NCI-H345 (cell line): ENCODE data around the gene EYS.

ENCODE experiments used
- DNase-seq: peaks from one replicate; lab custom pipeline; 2025; lab: John Stamatoyannopoulos, UW

EYS gene

GRCh38 chr6:64955435-64955848, 751.6 kb downstream of the EYS start:
- DNase-seq, result no peak

- no peak for DNase-seq
Measured at GRCh38 chr6:64949257-64949656, 757.8 kb downstream of the EYS start.

GRCh38 chr6:64948261-64948660, 758.8 kb downstream of the EYS start:
- DNase-seq, result no peak

- DNase-seq, result no peak
Measured at GRCh38 chr6:64945450-64945849, 761.6 kb downstream of the EYS start.

GRCh38 chr6:64932486-64932885, 774.5 kb downstream of the EYS start:
- DNase-seq, result no peak

GRCh38 chr6:64930681-64931080, 776.3 kb downstream of the EYS start:
- no peak for DNase-seq

- no peak for DNase-seq
Measured at GRCh38 chr6:64926051-64926450, 781.0 kb downstream of the EYS start.

- DNase-seq, result no peak
Measured at GRCh38 chr6:64920257-64920656, 786.8 kb downstream of the EYS start.

- no peak for DNase-seq
Measured at GRCh38 chr6:64914124-64914523, 792.9 kb downstream of the EYS start.

- no peak for DNase-seq
Measured at GRCh38 chr6:64912966-64913365, 794.1 kb downstream of the EYS start.

- DNase-seq, result no peak
Measured at GRCh38 chr6:64908104-64908503, 798.9 kb downstream of the EYS start.

- no peak for DNase-seq
Measured at GRCh38 chr6:64904616-64905015, 802.4 kb downstream of the EYS start.

GRCh38 chr6:64902596-64902995, 804.4 kb downstream of the EYS start:
- DNase-seq, result no peak

GRCh38 chr6:64896939-64897338, 810.1 kb downstream of the EYS start:
- DNase-seq, result no peak

GRCh38 chr6:64895945-64896344, 811.1 kb downstream of the EYS start:
- DNase-seq, result no peak

- DNase-seq, result no peak
Measured at GRCh38 chr6:64890609-64891008, 816.4 kb downstream of the EYS start.

- DNase-seq, result no peak
Measured at GRCh38 chr6:64889144-64889543, 817.9 kb downstream of the EYS start.

GRCh38 chr6:64874776-64875175, 832.2 kb downstream of the EYS start:
- no peak for DNase-seq

- no peak for DNase-seq
Measured at GRCh38 chr6:64872633-64873032, 834.4 kb downstream of the EYS start.

GRCh38 chr6:64861039-64861651, 845.9 kb downstream of the EYS start:
- DNase-seq, result no peak

GRCh38 chr6:64860203-64860602, 846.8 kb downstream of the EYS start:
- no peak for DNase-seq

GRCh38 chr6:64850121-64850520, 856.9 kb downstream of the EYS start:
- no peak for DNase-seq

- DNase-seq, result no peak
Measured at GRCh38 chr6:64848467-64848866, 858.6 kb downstream of the EYS start.

- DNase-seq, result no peak
Measured at GRCh38 chr6:64847396-64847795, 859.6 kb downstream of the EYS start.

- no peak for DNase-seq
Measured at GRCh38 chr6:64838726-64839125, 868.3 kb downstream of the EYS start.
